Measurements from ENCODE around the gene TRIM32. TPM values are rescaled to one million over a fixed set of nuclear protein-coding genes. Genes with fewer than 3 reads are reported as not detected.

Gene TRIM32
- polyA plus RNA-seq, 2 of the 4 experiments (the other 2 are of a cell fraction): 17.6 to 23.8 TPM

DNA sequence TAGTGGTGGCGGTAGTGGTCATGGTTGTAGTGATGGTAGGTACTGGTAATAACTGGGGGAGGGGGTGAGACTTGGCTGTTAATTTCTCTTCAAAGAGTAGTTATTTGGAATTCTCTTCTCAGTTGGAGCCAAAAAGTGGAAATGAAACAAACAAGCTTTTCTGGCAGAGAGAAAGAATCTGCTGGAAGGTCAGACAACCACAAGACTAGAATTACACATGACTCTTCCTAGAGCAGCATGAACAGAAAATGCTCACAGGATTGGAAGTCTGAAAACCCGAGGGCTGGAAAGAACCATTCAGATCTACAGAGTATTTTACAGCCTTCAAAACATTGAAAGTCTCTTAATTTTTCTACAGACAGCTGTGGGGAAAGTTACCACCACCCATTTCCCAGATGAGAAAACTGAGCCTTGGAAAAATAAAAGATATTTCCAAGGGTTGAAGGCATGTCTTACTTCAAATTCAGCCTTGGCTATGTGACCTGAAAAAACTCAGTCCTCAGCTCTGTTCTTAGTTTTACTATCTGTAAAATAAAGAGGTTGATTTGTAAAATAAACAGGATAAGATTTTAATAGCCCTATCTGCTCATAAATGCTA, 42.9 kb upstream of the TRIM32 start:
- ChIA-PET CTCF (interaction anchor here (1.5 to 10.4 kb wide), 3 partner anchors 8 to 1053 kb away, joined by 3 to 79 read pairs (median 34); no protein-coding TSS in a partner anchor), POLR2A (no interaction called here)
- Histone ChIP-seq H3K4me2 (no peak overlapping the region), H3K27ac (peak overlapping the region in 1 of 2 experiments; percentile 62; a peak in 1 of 6 replicates), H3K9me3 (no peaks in the 10 kb centered on the region), H3K4me3 (no peak overlapping the region), H3K4me1 (peaks cover 12% of the 10 kb centered on the region; the same call in 2 of the 3 replicates)
- 74% methylated on average over 2 of the region's 2 CpGs for WGBS (ENCODE audit: missing lambda C conversion rate)
- TF ChIP-seq, protein P1, sequence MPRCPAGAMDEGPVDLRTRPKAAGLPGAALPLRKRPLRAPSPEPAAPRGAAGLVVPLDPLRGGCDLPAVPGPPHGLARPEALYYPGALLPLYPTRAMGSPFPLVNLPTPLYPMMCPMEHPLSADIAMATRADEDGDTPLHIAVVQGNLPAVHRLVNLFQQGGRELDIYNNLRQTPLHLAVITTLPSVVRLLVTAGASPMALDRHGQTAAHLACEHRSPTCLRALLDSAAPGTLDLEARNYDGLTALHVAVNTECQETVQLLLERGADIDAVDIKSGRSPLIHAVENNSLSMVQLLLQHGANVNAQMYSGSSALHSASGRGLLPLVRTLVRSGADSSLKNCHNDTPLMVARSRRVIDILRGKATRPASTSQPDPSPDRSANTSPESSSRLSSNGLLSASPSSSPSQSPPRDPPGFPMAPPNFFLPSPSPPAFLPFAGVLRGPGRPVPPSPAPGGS (IDR thresholded peaks at IDR 0.05): no peak
- no peak for TF ChIP-seq KDM1A (IDR thresholded peaks at IDR 0.05; ENCODE audit: low read depth)
- TF ChIP-seq TFCP2L1 (CRISPR knock-in tag; IDR thresholded peaks at IDR 0.05): no peak
- TF ChIP-seq FOXS1 (CRISPR knock-in tag; IDR thresholded peaks at IDR 0.05): no peak
- TF ChIP-seq CBX2 (IDR thresholded peaks at IDR 0.05; ENCODE audit: borderline replicate concordance, low read depth): no peak
- TF ChIP-seq NR3C1 (IDR thresholded peaks at IDR 0.05): no peak
- TF ChIP-seq, protein P2, sequence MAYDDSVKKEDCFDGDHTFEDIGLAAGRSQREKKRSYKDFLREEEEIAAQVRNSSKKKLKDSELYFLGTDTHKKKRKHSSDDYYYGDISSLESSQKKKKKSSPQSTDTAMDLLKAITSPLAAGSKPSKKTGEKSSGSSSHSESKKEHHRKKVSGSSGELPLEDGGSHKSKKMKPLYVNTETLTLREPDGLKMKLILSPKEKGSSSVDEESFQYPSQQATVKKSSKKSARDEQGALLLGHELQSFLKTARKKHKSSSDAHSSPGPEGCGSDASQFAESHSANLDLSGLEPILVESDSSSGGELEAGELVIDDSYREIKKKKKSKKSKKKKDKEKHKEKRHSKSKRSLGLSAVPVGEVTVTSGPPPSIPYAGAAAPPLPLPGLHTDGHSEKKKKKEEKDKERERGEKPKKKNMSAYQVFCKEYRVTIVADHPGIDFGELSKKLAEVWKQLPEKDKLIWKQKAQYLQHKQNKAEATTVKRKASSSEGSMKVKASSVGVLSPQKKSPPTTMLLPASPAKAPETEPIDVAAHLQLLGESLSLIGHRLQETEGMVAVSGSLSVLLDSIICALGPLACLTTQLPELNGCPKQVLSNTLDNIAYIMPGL (CRISPR knock-in tag; IDR thresholded peaks at IDR 0.05; ENCODE audit: borderline replicate concordance): no peak
- no peak for TF ChIP-seq CHD4 (IDR thresholded peaks at IDR 0.05; ENCODE audit: borderline replicate concordance)
- TF ChIP-seq JUNB (IDR thresholded peaks at IDR 0.05): no peak
- ATAC-seq (no peak), DNase-seq (ENCODE audit: low read depth in 1 of 2, low spot score in 1 of 2) (no peak), FAIRE-seq (no peak)

- peak; percentile 74 for TF ChIP-seq SMC3 (IDR thresholded peaks at IDR 0.05)
- TF ChIP-seq, protein P3, sequence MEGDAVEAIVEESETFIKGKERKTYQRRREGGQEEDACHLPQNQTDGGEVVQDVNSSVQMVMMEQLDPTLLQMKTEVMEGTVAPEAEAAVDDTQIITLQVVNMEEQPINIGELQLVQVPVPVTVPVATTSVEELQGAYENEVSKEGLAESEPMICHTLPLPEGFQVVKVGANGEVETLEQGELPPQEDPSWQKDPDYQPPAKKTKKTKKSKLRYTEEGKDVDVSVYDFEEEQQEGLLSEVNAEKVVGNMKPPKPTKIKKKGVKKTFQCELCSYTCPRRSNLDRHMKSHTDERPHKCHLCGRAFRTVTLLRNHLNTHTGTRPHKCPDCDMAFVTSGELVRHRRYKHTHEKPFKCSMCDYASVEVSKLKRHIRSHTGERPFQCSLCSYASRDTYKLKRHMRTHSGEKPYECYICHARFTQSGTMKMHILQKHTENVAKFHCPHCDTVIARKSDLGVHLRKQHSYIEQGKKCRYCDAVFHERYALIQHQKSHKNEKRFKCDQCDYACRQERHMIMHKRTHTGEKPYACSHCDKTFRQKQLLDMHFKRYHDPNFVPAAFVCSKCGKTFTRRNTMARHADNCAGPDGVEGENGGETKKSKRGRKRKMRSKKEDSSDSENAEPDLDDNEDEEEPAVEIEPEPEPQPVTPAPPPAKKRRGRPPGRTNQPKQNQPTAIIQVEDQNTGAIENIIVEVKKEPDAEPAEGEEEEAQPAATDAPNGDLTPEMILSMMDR (IDR thresholded peaks at IDR 0.05): peak; percentile 91
- peak; percentile 82 to 84 for TF ChIP-seq RAD21 (conservative IDR thresholded peaks at IDR 0.05 in 1 of 2, IDR thresholded peaks at IDR 0.05 in 1 of 2)
- no peak for TF ChIP-seq USF2 (IDR thresholded peaks at IDR 0.05)
- Histone ChIP-seq H3K9me3 (no peaks in the 10 kb centered on the region), H3K4me2 (no peak overlapping the region), H3K27ac (peak overlapping the region; percentile 47 to 64), H3K4me1 (peaks cover 7% of the 10 kb centered on the region; the same call in 2 of the 3 replicates), H3K4me3 (no peak overlapping the region)
- ATAC-seq: peak; percentile 90 to 95
- peak; percentile 21 to 53 for DNase-seq (ENCODE audit: low read depth in 1 of 2, low spot score in 1 of 2)
- FAIRE-seq: peak; percentile 32
- ChIA-PET CTCF (interaction anchor here (0.6 to 10.4 kb wide), 23 partner anchors 10 to 1491 kb away, joined by 3 to 79 read pairs (median 4); no protein-coding TSS in a partner anchor), POLR2A (interaction anchor here (0.7 kb wide), 1 partner anchor 244 kb away, joined by 4 read pairs; no protein-coding TSS in a partner anchor)
- 81% methylated on average over 5 of the region's 5 CpGs for WGBS (ENCODE audit: missing lambda C conversion rate)
These were observed 40.2 kb upstream of the TRIM32 start for GRCh38 chr9:116646661-116647514.

DNA sequence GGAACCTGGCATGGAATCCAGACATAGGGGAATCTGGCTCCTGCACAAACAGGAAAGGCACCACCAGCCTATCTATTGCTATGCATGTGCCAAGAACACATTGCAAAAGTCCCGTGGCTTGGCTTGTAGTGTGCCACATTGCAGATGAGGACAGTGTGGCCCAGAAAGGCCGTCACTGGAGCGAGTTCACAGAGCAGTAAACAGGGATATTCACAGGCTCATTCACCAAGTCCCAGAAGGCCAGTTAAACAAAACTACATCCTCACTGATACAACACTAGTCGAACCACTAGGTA, 39.6 kb upstream of the TRIM32 start:
- ChIA-PET POLR2A (interaction anchor here (0.7 kb wide), 1 partner anchor 244 kb away, joined by 4 read pairs; no protein-coding TSS in a partner anchor), CTCF (interaction anchor here (0.6 to 10.4 kb wide), 19 partner anchors 8 to 1491 kb away, joined by 3 to 79 read pairs (median 6); no protein-coding TSS in a partner anchor)
- FAIRE-seq: no peak
- Histone ChIP-seq H3K4me2 (no peak overlapping the region), H3K4me3 (no peak overlapping the region), H3K27ac (peak overlapping the region in 1 of 2 experiments; percentile 29; a peak in 2 of 6 replicates), H3K9me3 (no peaks in the 10 kb centered on the region), H3K4me1 (peaks cover 5% of the 10 kb centered on the region; the same call in 2 of the 3 replicates)
- 87% methylated on average over 4 of the region's 4 CpGs for WGBS (ENCODE audit: missing lambda C conversion rate)
- peak; percentile 54 to 64; a peak in 4 of 6 replicates for ATAC-seq
- DNase-seq (ENCODE audit: low read depth in 1 of 2, low spot score in 1 of 2): no peak
- no peak for TF ChIP-seq HOXB5 (CRISPR knock-in tag; IDR thresholded peaks at IDR 0.05)
- TF ChIP-seq, protein P4, sequence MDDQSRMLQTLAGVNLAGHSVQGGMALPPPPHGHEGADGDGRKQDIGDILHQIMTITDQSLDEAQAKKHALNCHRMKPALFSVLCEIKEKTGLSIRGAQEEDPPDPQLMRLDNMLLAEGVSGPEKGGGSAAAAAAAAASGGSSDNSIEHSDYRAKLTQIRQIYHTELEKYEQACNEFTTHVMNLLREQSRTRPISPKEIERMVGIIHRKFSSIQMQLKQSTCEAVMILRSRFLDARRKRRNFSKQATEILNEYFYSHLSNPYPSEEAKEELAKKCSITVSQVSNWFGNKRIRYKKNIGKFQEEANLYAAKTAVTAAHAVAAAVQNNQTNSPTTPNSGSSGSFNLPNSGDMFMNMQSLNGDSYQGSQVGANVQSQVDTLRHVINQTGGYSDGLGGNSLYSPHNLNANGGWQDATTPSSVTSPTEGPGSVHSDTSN (IDR thresholded peaks at IDR 0.05): no peak
- no peak for TF ChIP-seq FOSB (CRISPR knock-in tag; IDR thresholded peaks at IDR 0.05)
- TF ChIP-seq CHD4 (IDR thresholded peaks at IDR 0.05; ENCODE audit: borderline replicate concordance): no peak
- TF ChIP-seq JUNB (IDR thresholded peaks at IDR 0.05): no peak
